B cell (primary cell): ENCODE results near the gene ADORA2A. TPM values are rescaled to one million over a fixed set of nuclear protein-coding genes. Genes with fewer than 3 reads are reported as not detected.

Source experiments
- ATAC-seq: fragments of 200-7000 bp; cut with Tn5 transposase; one replicate; pipeline ENCODE4 v1.10.0; 2021; ENCODE audit warnings: low read depth, mild to moderate bottlenecking, moderate number of reproducible peaks, moderate library complexity
- CTCF ChIA-PET: fragments of 350-600 bp; sonication (Branson Sonifier 250); formaldehyde crosslinking; loops from one replicate; lab custom pipeline; 2021; ENCODE audit warnings: antibody characterized with exemption, inconsistent platforms; lab: Charles Lee
- POLR2A ChIA-PET: fragments of 350-600 bp; sonication (Branson Sonifier 250); formaldehyde crosslinking; loops from one replicate; lab custom pipeline; 2021; ENCODE audit warnings: antibody characterized with exemption; lab: Charles Lee
- DNase-seq: peaks from one replicate; pipeline ENCODE4 v3.0.0; 2013
- H2AFZ ChIP-seq: 2 replicates; pipeline ENCODE4 v1.6.1; 2012; ENCODE audit warnings: mild to moderate bottlenecking, low read depth, low read length; ENCODE audit not compliant: insufficient read depth, poor library complexity, severe bottlenecking
- H3K27ac ChIP-seq, 2 donors: 1 replicate in 1 of 2; 2 replicates in 1 of 2; pipeline ENCODE4 v1.5.1; 2012 to 2013; ENCODE audit warnings: low read length in 2 of 2, mild to moderate bottlenecking in 2 of 2, moderate library complexity in 1 of 2
- H3K27me3 ChIP-seq, 4 experiments: fragments of 200-600 bp in 1 of 4; sonication (generic) in 1 of 4; replicated peaks in 1 of 4; 1 replicate in 2 of 4; 2 replicates in 2 of 4; pipeline versions ENCODE4 v1.6.1 to v1.7.0; 2013 to 2016; ENCODE audit warnings: low read length in 3 of 4, mild to moderate bottlenecking in 2 of 4, mixed read lengths in 1 of 4, moderate library complexity in 1 of 4; ENCODE audit not compliant: insufficient read depth in 4 of 4, control insufficient read depth in 3 of 4; ENCODE audit errors: control extremely low read depth in 1 of 4
- H3K36me3 ChIP-seq, 2 experiments: replicated peaks in 1 of 2; 1 replicate in 1 of 2; 2 replicates in 1 of 2; pipeline versions ENCODE4 v1.6.1 to v1.7.1; 2013; ENCODE audit warnings: low read length in 1 of 2; ENCODE audit not compliant: insufficient read depth in 2 of 2, control insufficient read depth in 1 of 2; ENCODE audit errors: control extremely low read depth in 1 of 2, extremely low read depth in 1 of 2
- H3K4me1 ChIP-seq, 2 donors: fragments of 200-600 bp in 1 of 2; sonication (generic) in 1 of 2; 1 replicate in 1 of 2; 2 replicates in 1 of 2; pipeline versions ENCODE4 v1.5.1 to v1.6.1; 2013 to 2017; ENCODE audit warnings: low read length in 2 of 2; ENCODE audit not compliant: control insufficient read depth in 2 of 2, insufficient read depth in 2 of 2
- H3K4me2 ChIP-seq: replicated peaks from 2 replicates; pipeline ENCODE3; 2012; ENCODE audit warnings: mild to moderate bottlenecking, low read depth, low read length; ENCODE audit not compliant: poor library complexity, severe bottlenecking
- H3K4me3 ChIP-seq, 5 experiments: fragments of 200-600 bp in 1 of 5; sonication (generic) in 1 of 5; 1 replicate in 3 of 5; 2 replicates in 2 of 5; pipeline versions ENCODE4 v1.5.1 to v1.7.0; 2011 to 2016; ENCODE audit warnings: low read length in 4 of 5, mild to moderate bottlenecking in 4 of 5, low read depth in 2 of 5, control low read depth in 1 of 5, moderate library complexity in 1 of 5; ENCODE audit not compliant: insufficient read depth in 1 of 5; ENCODE audit errors: control extremely low read depth in 1 of 5, extremely low read depth in 1 of 5
- H3K79me2 ChIP-seq: fragments of 200-600 bp; sonication (generic); one replicate; pipeline ENCODE4 v1.6.0; 2016; ENCODE audit warnings: low read length; ENCODE audit not compliant: control insufficient read depth, insufficient read depth
- H3K9ac ChIP-seq: fragments of 200-600 bp; sonication (generic); 2 replicates; pipeline ENCODE4 v1.6.1; 2017; ENCODE audit warnings: mild to moderate bottlenecking, low read length, moderate library complexity
- H3K9me3 ChIP-seq, 3 donors: one replicate each; pipeline versions ENCODE4 v1.6.1 to v1.7.1; 2013; ENCODE audit warnings: low read length in 2 of 3; ENCODE audit not compliant: control insufficient read depth in 2 of 3, insufficient read depth in 1 of 3; ENCODE audit errors: control extremely low read depth in 1 of 3
- H4K20me1 ChIP-seq: 2 replicates; pipeline ENCODE4 v1.6.0; 2012; ENCODE audit warnings: mild to moderate bottlenecking, low read length; ENCODE audit not compliant: insufficient read depth, control insufficient read depth, poor library complexity, severe bottlenecking
- H3K27ac Mint-ChIP-seq: one replicate; pipeline ENCODE4 v1.8.0; 2021; ENCODE audit warnings: mixed read lengths
- H3K27me3 Mint-ChIP-seq: one replicate; pipeline ENCODE4 v1.8.0; 2021; ENCODE audit warnings: mixed read lengths
- H3K4me1 Mint-ChIP-seq: one replicate; pipeline ENCODE4 v1.8.0; 2021; ENCODE audit warnings: mixed read lengths
- H3K4me3 Mint-ChIP-seq: one replicate; pipeline ENCODE4 v1.8.0; 2021; ENCODE audit warnings: mixed read lengths
- H3K9me3 Mint-ChIP-seq: one replicate; pipeline ENCODE4 v1.8.0; 2022; ENCODE audit warnings: mixed read lengths; ENCODE audit not compliant: insufficient read depth
- EZH2 ChIP-seq: IDR thresholded peaks from 2 replicates; pipeline ENCODE4 v1.6.1; 2012; ENCODE audit warnings: borderline replicate concordance, low read depth, mild to moderate bottlenecking, moderate library complexity, low read length; ENCODE audit not compliant: insufficient read depth, poor library complexity, severe bottlenecking
- WGBS: methylation state at CpG from one replicate; pipeline ENCODE4 v1.1.5; 2013; ENCODE audit warnings: missing lambda C conversion rate; ENCODE audit not compliant: insufficient coverage; 5-methylcytosine and 5-hydroxymethylcytosine counted together
- intact Hi-C: fragments of 100-400 bp; cut with micrococcal nuclease; formaldehyde crosslinking; loops from one replicate; pipeline ENCODE4 v1.10.0; 2022
- polyA plus RNA-seq: library from polyadenylated mRNA; depleted of rRNA; stranded (reverse); fragments of >200 nt; gene quantifications from 2 replicates; pipeline ENCODE4 v1.2.3, GENCODE V29; 2012
- total RNA-seq, 2 donors: library from RNA; stranded (reverse); fragments of 120-200 nt in 1 of 2; gene quantifications; 1 replicate in 1 of 2; 2 replicates in 1 of 2; pipeline versions ENCODE4 v1.2.3 to v1.2.4, GENCODE V29; 2013 to 2022
- TF ChIP-seq, protein P1 (sequence below): fragments of 200-600 bp; IDR thresholded peaks from one replicate; pipeline ENCODE4 v1.8.0; 2022; ENCODE audit warnings: antibody characterized with exemption, mild to moderate bottlenecking

The ADORA2A gene
- total and polyA plus RNA-seq, 2 donors (not counting 1 experiment from before 2014, with no cell fraction given): 30.5 to 45.4 TPM

DNA sequence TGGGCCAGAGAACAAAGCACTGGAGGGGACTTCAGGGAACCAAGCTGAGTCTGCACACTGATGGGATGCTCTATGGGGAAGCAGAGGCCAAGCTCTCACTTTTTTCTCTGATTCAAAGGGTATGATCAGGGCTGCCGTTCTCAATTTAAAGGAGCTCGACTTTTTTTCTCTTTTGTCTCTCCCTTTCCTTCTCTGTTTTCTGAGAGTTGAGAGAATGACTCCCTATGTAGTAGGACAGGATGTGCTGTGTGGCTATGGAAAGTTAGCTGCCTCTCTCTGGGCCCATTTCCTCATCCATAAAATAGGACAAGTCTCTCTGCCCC, 7.9 kb downstream of the ADORA2A start:
- Histone ChIP-seq H2AFZ (no peak overlapping the region), H3K9ac (peak overlapping the region; percentile 55), H3K27ac (peak overlapping the region; percentile 98 to 99), H3K79me2 (peaks cover 76% of the 10 kb centered on the region), H3K4me3 (peak overlapping the region in 4 of 5 experiments; percentile 14 to 40 (median 34)), H4K20me1 (peaks cover 5% of the 10 kb centered on the region), H3K27me3 (no peaks in the 10 kb centered on the region), H3K4me1 (peaks cover 90 to 91% of the 10 kb centered on the region in 2 donors), H3K9me3 (no peaks in the 10 kb centered on the region), H3K4me2 (peak overlapping the region; percentile 78), H3K36me3 (peaks cover 0 to 24% of the 10 kb centered on the region in 2 experiments)
- Mint-ChIP-seq H3K4me3 (peak overlapping the region; percentile 80), H3K9me3 (no peaks in the 10 kb centered on the region), H3K27ac (peak overlapping the region; percentile 97), H3K4me1 (peaks cover 88% of the 10 kb centered on the region), H3K27me3 (no peaks in the 10 kb centered on the region)
- intact Hi-C loops: loop anchor here (2.0 to 10.0 kb wide), 4 partner anchors 34 to 1130 kb away; partner anchors contain the start of genes DERL3 and GRK3
- no peak for DNase-seq
- CTCF ChIA-PET: interaction anchor here (1.0 to 8.3 kb wide), 9 partner anchors 11 to 87 kb away, joined by 3 to 147 read pairs (median 5); partner anchors contain the start of gene ADORA2A
- WGBS: no CpG with 5 or more reads among the region's 2 CpGs
- POLR2A ChIA-PET: interaction anchor here (0.7 to 4.8 kb wide), 6 partner anchors 8 to 425 kb away, joined by 3 to 42 read pairs (median 4); partner anchors contain the start of gene ADORA2A
- ATAC-seq: no peak
- TF ChIP-seq, protein P1, sequence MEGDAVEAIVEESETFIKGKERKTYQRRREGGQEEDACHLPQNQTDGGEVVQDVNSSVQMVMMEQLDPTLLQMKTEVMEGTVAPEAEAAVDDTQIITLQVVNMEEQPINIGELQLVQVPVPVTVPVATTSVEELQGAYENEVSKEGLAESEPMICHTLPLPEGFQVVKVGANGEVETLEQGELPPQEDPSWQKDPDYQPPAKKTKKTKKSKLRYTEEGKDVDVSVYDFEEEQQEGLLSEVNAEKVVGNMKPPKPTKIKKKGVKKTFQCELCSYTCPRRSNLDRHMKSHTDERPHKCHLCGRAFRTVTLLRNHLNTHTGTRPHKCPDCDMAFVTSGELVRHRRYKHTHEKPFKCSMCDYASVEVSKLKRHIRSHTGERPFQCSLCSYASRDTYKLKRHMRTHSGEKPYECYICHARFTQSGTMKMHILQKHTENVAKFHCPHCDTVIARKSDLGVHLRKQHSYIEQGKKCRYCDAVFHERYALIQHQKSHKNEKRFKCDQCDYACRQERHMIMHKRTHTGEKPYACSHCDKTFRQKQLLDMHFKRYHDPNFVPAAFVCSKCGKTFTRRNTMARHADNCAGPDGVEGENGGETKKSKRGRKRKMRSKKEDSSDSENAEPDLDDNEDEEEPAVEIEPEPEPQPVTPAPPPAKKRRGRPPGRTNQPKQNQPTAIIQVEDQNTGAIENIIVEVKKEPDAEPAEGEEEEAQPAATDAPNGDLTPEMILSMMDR: no peak
- TF ChIP-seq EZH2: no peak

DNA sequence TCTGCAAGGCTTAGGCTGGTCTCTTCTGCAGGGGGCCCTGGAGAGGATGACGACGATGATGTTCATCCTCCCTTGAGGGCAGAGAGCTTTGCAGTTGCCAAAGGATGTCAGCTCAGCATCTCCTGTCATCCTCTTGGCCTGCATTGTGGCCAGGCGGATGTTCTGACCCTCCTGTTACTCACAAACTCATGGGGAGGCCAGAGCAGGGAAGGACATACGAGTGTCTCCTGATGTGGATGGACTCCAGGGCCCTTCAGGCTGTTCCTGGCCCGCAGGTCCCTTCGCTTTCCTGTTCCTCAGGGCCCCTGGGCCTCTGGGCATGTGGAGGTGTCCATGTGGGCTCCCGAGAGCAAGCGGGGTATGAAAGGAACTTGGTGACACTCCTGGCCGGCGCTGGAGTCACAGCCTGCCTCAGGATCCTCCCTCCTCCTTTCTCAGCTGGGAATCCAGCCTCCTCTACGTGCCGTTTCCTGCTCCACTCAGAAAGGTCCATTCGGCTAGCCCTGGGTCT, 8.5 kb downstream of the ADORA2A start:
- H3K27ac ChIP-seq: peak overlapping the region; percentile 98 to 99
- peaks cover 76% of the 10 kb centered on the region for H3K79me2 ChIP-seq
- Mint-ChIP-seq H3K4me3 (peak overlapping the region; percentile 80), H3K9me3 (no peaks in the 10 kb centered on the region), H3K4me1 (peaks cover 88% of the 10 kb centered on the region), H3K27ac (peak overlapping the region; percentile 97), H3K27me3 (no peaks in the 10 kb centered on the region)
- peak overlapping the region; percentile 19 for H3K9ac ChIP-seq
- CTCF ChIA-PET: interaction anchor here (1.0 to 8.3 kb wide), 8 partner anchors 12 to 86 kb away, joined by 3 to 147 read pairs (median 4); partner anchors contain the start of gene ADORA2A
- 92% methylated on average over 10 of the region's 13 CpGs for WGBS
- intact Hi-C loops: loop anchor here (2.0 to 10.0 kb wide), 4 partner anchors 35 to 1129 kb away; partner anchors contain the start of genes DERL3 and GRK3
- TF ChIP-seq, protein P1: no peak
- no peak for TF ChIP-seq EZH2
- no peak overlapping the region for H2AFZ ChIP-seq
- H3K4me2 ChIP-seq: peak overlapping the region; percentile 78
- H3K4me1 ChIP-seq: peaks cover 85 to 90% of the 10 kb centered on the region in 2 donors
- H3K27me3 ChIP-seq: no peaks in the 10 kb centered on the region
- DNase-seq: no peak
- no peak for ATAC-seq
- POLR2A ChIA-PET: interaction anchor here (0.8 to 4.8 kb wide), 4 partner anchors 8 to 86 kb away, joined by 3 to 42 read pairs (median 6); partner anchors contain the start of gene ADORA2A
- H3K36me3 ChIP-seq: peaks cover 0 to 30% of the 10 kb centered on the region in 2 experiments
- peaks cover 10% of the 10 kb centered on the region for H4K20me1 ChIP-seq
- no peak overlapping the region for H3K4me3 ChIP-seq
- no peaks in the 10 kb centered on the region for H3K9me3 ChIP-seq
